HG03175 (cell line): ENCODE data around the gene PCGF5.
"Not testable (repeated sequence)": the region's sequence is repeated elsewhere in the genome, so short reads cannot be mapped to it uniquely, and the experiment has no call there.

Source experiments
- ATAC-seq: cut with Tn5 transposase; IDR thresholded peaks from one replicate; pipeline ENCODE4 v1.9.1; 2021; ENCODE audit warnings: mild to moderate bottlenecking, moderate library complexity; ENCODE audit not compliant: unreplicated experiment

Gene PCGF5

DNA sequence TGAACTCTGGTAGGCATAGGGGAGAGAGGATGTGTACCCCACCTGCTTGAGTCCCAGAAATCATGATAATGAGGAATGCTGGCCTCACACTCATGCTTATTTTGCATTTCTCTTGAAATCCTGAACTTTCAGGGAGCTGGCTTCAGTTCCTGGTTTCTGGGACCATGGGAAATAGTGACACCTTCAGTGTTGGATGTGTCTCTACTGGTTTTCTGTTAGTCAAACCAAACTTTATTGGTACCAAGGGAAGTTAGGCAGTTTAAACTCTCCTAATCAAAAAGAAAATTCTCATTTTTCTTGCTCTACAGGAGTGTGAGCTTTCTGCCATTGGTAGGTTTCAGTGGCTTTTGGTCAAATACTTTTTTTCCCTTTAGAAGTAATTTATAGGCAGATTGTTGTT is 11.8 kb upstream of the PCGF5 start:
- no peak for ATAC-seq

DNA sequence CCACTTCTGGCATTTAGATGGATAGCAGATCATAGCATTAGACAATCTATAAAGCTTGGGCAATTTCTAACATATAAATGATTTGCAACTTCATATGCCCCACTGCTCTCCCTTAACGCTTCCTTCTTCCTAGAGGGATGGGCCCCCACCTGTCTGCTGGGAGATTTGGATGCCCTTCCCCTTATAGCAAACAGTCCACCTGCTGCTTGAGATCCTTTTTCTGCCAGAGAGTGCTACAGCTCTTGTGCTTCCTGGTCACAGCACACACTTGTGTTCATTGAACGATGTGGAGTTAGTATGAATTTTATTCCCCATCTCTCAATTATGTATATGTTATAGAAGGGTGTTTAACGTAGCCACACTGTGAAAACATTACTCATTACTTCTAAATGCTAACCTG is 10.4 kb upstream of the PCGF5 start:
- ATAC-seq, result peak; percentile 4

- peak; percentile 85 for ATAC-seq
Observed at GRCh38 chr10:91210435-91210834, 10.0 kb upstream of the PCGF5 start.

DNA sequence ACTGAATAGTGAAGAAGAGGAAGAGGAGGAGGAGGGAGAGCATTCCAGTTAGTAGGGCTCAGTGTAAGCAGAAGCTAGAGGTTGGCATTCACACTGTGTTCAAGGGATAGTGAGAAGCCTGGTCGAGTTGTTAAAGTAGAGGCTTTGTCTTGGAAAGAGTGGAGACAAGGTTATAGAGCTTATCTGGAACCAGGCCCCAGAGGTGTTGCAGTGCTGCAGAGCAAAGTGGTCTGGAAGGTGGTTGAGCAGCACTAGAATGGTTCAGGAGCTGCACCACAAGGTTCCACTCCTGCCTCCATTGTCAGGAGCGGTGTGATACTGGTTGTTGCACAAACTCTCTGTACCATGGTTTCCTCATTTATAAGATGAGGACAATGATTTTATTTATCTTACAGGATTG is 8.8 kb upstream of the PCGF5 start:
- ATAC-seq, result no peak

GRCh38 chr10:91214911-91215310 is 5.6 kb upstream of the PCGF5 start:
- no peak for ATAC-seq

DNA sequence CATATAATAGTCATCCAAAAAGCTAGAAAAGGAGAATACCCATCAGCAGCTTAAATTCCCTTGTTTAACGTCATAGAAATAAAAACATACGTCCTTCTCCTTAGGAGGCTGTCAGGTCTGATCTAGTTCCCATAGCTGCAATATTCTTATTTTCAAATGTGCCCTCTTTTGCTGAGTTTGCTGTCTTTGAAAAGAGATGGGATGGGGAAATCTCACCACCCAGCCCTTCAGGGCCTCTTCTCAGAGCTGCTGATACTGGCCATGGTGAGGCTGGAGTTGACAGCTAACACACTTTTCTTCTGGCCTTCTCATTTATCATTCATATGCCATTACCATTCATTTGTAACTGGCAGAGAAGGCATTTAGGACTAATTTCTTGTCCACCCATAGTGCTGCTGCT is 5.1 kb upstream of the PCGF5 start:
- ATAC-seq, result no peak

DNA sequence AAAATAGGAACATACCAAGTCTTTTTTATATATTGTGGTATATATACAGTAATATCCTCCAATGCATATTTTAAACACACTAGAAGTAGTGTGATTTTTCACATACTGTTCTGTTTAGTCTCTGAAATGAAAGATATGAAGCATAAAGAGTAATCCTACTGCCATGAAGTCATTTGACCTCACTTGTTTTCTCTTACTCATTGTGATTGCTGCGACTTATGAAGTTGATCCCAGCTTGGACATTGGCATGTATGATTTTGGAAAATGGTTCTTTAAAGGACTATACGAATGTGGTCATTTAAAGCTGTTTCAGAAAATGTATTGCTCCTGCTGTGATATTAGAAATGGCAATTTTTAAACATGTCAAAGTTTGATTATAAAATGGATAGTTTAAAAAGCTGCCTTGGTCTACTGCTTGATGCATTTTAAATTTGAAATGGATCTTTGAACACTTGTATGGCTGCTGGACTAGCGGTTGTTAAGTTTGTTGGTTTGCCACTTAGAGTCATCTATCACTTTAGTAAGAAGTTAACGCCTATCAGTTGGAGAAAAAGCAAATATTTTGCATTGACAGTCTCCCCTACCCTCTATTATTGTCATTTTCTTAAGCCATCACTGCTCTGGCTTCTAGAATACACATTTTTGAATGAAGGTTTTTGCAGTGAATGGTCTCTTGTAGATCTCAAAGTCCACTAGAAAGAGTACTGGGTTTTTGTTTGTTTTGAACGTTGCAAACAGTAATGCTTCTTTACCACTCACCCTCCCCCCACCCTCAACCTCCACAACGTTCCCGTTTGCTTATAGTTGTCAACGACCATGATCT is 881 bp upstream of the PCGF5 start:
- ATAC-seq, result no peak

DNA sequence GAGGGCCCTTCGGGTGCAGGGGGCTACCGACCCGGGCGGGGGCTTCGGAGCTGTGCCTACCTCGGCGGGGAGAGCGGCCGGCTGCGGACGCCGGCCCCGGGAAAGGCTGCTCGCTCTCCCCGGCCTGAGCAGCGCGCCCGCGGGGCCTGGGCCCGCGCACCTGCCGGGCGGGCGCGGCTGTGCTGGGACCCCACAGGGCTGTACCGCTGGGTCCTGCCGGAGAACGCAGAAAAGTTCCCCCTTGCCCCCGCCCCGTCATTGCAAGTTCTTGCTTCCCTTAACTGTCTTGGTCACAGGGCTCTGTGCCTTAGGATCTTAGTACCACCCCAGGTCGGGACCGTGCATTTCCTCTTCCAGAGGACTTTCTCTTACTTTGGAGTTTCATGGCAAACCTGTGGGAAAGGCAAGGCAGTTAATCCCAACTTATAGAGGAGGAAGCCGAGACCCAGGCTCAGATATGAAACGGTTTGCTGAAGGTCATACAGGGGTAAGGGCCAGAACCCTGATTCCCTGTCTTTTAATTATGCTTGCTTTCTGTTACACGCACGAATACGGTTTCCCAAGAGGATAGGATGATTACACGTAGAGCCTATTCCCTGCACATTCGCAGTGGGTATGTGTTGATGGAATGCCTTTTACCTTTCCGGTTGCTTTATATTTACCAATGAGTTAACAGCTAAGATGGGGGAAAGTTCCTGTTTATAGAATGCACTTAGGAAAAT is 652 bp downstream of the PCGF5 start:
- ATAC-seq, result peak; percentile 36

DNA sequence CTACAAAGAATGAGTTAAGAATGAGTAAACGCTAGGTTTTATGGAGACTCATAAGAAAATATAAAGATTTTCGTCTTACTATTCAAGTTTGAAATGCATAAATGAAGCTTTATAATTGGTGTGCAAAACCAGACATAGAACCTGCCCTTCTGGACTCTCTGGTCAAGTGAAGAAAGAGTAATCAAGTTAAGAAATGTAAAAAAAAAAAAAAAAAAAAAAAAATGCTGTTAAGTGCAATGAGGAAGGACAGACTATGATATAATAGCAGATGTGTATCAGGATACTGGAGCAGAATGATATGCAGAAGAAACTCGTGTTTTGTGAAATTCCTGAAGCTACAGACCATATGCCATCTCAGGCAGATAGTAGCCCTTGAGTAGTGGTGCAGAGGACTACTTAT is 5.6 kb downstream of the PCGF5 start:
- no peak for ATAC-seq

- no peak for ATAC-seq
Observed at GRCh38 chr10:91227576-91227975, 7.1 kb downstream of the PCGF5 start.

- no peak for ATAC-seq
Observed at GRCh38 chr10:91229683-91230082, 9.2 kb downstream of the PCGF5 start.

GRCh38 chr10:91238191-91238590 is 17.7 kb downstream of the PCGF5 start:
- ATAC-seq, result no peak

GRCh38 chr10:91239789-91240188 is 19.3 kb downstream of the PCGF5 start:
- no peak for ATAC-seq

DNA sequence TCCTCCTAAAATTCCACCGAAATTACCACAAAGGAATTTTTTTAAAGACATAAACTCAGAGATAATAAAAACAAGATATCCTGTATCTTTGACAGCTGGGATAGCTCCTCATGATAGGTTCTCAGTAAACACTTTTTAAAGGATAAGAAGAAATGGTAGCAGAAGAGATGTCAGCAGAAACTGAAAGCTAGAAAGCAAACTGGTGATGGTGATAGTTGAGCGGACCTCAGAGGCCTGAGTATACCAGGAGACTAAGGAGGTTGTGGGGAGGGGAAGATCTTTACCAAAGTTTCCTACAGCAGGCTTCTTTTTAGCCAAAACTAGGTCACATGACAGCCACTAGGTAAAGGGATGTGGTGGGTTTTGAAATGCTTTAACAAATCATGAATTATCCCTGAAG is 22.5 kb downstream of the PCGF5 start:
- no peak for ATAC-seq

- ATAC-seq, result no peak
Observed at GRCh38 chr10:91247360-91248111, 27.1 kb downstream of the PCGF5 start.

- ATAC-seq, result no peak
Observed at GRCh38 chr10:91249700-91250099, 29.2 kb downstream of the PCGF5 start.

DNA sequence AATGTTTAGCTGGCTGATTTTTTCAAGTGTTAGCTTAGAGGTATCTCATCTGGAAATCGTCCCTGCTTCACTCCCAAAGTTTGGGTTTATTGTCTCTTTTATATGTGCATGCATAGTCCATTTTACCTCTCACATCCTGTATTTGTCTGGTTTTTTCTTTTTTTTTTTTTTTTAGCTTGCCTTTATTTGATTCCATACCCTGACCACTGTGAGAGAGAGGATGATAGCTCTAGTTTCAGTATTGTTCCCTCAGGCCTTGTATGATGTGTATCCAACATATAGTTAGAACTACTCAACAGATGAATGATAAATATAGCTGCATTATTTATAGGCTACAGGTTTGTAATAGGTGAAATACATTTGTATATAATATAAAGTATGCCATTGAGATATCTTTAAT is 29.9 kb downstream of the PCGF5 start:
- ATAC-seq, result no peak

DNA sequence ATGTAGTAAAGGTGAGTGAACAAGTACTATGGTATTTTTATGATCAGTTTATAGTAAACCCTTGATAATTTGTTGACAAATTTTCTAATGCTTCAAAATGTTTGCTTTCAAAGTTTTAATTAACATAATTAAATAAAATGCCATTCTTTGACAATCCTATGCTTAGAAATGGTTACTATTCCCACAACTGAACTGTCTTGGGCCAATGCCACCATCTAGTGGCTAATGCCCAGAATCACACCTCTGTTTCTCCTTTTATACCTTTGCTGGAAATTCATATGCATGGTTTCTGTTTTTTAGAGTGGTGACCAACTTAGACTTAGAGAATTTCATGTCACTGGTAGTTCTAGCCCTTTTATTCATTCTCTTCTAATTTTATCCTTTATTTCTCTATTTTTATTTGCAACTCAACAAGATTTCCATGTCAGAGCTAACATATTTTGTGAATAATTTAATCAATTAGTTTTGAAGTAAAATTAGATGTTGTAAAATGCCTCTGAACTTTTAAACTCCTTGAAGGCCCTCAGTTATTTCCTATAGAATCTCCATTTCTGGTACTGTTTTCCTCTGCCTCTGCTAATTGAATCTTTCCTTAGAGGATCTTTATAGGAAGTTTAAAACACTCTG is 31.1 kb downstream of the PCGF5 start:
- no peak for ATAC-seq

- ATAC-seq, result no peak
Observed at GRCh38 chr10:91253300-91253699, 32.8 kb downstream of the PCGF5 start.

GRCh38 chr10:91257310-91257709 is 36.8 kb downstream of the PCGF5 start:
- no peak for ATAC-seq

DNA sequence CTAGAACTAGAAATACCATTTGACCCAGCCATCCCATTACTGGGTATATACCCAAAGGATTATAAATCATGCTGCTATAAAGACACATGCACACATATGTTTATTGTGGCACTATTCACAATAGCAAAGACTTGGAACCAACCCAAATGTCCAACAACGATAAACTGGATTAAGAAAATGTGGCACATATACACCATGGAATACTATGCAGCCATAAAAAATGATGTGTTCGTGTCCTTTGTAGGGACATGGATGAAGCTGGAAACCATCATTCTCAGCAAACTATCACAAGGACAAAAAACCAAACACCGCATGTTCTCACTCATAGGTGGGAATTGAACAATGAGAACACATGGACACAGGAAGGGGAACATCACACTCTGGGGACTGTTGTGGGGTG is 40.0 kb downstream of the PCGF5 start:
- not testable (repeated sequence) for ATAC-seq
